GM10266 (cell line): ENCODE measurements around the gene KNDC1.

Experiments used
- DNase-seq: peaks from one replicate; pipeline ENCODE4 v3.0.0; 2012; ENCODE audit errors: extremely low spot score
- TF ChIP-seq, protein P1 (sequence below): IDR thresholded peaks from 2 replicates; pipeline ENCODE4 v1.5.1; 2012; ENCODE audit warnings: mild to moderate bottlenecking, low read depth; ENCODE audit not compliant: control insufficient read depth, insufficient read depth; ENCODE audit errors: missing control alignments

Gene KNDC1

GRCh38 chr10:133239990-133240389, 80.0 kb downstream of the KNDC1 start:
- no peak for DNase-seq
- TF ChIP-seq, protein P1, sequence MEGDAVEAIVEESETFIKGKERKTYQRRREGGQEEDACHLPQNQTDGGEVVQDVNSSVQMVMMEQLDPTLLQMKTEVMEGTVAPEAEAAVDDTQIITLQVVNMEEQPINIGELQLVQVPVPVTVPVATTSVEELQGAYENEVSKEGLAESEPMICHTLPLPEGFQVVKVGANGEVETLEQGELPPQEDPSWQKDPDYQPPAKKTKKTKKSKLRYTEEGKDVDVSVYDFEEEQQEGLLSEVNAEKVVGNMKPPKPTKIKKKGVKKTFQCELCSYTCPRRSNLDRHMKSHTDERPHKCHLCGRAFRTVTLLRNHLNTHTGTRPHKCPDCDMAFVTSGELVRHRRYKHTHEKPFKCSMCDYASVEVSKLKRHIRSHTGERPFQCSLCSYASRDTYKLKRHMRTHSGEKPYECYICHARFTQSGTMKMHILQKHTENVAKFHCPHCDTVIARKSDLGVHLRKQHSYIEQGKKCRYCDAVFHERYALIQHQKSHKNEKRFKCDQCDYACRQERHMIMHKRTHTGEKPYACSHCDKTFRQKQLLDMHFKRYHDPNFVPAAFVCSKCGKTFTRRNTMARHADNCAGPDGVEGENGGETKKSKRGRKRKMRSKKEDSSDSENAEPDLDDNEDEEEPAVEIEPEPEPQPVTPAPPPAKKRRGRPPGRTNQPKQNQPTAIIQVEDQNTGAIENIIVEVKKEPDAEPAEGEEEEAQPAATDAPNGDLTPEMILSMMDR, result no peak

DNA sequence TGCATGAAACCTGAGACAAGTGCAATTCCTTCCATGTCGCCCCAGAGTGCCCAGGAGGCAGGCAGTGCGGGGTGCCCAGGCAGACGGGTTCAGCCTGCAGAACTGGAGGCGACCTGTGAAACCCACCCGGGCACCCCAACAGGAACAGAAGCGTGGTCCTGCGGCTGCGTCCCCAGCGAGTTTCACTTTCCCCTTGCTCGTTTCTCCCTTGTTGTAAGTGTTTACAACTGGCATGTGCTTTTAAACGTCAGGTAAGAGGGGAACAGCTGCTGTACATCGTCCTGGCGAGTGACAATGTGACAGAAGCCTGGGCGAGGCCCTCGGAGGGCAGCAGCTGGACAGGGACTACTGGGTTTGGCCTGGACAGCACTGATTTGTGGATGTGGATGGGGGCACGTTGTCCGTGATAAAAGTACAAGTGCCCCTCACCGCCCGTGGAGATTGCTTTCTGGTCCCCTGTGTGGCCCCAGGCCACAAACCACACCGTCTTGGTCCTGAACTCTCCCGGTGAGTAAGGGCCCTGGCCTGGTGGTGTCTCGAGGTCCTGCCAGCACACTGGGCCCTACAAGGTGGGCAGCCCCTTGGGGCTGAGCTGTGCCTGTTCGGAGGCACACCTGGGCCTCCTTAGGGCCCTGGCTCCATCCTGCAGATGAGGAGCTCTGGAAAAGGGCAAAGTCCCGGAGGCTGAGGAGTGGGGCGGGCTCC, 81.6 kb downstream of the KNDC1 start:
- DNase-seq, result no peak
- TF ChIP-seq, protein P1, result no peak

DNA sequence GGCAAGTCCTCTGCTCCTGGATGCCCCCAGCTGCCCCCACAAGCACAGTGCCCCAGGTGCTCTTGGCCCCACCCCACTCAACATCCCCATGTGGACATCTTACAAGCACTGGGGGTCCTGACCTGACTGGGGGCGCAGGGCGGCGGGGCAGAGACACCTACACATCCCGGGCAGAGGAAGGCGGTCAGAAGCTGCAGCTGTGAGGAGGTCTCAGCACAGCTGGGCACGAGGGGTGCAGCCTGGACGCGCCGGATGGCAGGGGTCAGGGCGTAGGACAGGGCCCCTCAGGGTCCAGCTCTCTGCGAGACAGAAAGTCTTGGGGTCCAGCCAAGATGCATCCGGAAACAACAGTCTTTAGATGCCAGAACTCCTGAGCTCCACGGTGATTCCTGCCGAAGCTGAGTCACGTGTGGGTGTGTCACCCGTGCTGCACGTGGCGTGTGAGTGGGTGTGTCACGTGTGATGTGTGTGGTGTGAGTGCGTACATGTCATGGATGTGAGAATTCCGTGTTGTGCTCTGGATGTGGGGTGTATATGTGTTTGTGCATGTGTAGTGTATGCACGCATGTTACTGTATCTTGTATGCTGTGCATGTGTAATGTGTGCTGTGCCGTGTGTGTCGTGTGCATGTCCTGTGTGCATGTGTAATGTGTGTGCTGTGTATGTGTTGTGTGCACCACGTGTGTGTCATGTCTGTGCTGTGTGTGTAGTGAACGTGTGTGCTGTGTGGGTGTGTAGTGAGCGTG, 82.8 kb downstream of the KNDC1 start:
- TF ChIP-seq, protein P1, result no peak
- no peak for DNase-seq

DNA sequence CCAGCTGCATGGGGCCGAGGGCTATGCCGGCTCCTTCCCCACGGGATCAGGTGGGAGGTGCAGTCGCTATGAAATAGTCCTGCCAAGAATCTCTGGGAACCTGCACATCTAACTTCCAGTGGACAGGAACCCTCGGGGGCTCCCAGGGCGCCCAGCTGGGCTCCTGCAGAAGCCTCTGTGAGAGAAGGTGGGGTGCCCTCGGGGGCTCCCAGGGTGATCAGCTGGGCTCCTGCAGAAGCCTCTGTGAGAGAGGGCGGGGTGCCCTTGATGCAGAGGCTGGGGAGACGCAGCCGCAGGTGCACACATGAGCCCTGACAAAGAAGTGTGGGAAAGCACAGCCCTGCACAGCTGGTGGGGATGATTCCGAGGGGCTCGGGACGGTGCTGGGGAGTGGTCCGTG, 83.6 kb downstream of the KNDC1 start:
- DNase-seq, result no peak
- TF ChIP-seq, protein P1, result no peak

DNA sequence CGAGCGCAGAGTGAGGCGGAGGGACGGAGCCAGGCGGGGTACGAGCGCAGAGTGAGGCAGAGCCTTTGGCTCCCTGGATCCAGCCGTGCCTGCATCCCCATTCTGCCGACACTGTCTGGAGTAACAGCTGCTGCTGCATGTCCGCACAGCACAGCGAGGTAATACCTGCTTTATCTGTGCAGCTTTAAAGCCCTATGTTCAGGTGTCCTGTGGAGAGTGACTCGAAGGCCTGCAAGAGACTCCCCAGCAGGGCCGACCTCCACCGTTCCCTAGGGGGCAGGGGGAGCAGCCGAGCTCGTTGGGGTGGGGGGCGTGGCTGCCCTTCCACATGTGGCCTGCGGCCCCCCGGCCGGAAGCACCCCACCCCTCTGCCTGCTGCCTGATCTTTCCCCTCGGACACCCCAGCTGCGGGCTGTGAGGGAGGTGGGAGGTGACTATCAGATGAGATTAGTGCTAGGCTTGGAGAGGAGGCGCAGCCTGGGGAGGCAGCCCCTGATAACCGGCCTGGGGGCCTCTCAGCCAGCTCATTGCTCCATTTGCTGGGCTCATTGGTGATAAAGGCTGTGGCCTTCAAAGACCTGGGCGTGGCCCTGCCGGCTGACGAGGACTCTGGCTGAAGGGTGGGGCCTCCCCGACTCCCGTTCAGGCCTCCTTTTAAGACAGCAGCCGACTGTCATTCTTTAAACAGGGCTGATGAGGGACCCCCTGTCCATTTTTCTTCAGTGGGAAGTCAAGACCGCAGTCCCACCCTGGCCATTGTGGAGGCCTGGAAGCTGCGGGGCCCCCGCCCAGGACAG, 85.6 kb downstream of the KNDC1 start:
- TF ChIP-seq, protein P1, result no peak
- no peak for DNase-seq

DNA sequence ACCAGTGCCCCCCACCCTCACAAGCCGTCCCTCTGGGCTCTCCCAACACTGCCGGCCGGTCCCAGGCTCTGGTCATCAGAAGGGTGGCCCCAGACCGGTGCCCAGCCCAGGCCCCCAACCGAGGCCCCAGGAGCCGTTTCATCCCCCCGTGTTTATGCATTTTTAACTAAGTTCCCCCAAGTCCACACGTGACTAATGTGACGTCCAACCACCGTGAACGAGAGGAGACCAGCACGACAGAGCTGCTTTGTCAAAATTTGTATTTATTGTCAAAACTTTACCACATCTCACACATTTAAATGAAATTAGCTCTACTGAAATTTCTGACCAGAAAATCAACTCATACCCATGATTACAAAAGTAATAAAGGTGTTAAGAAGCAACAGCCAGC, 86.2 kb downstream of the KNDC1 start:
- no peak for DNase-seq
- TF ChIP-seq, protein P1, result no peak
